ENCODE measurements around the gene SETDB1. TPM values are rescaled to one million over a fixed set of nuclear protein-coding genes. Genes with fewer than 3 reads are reported as not detected.

The SETDB1 gene
- total and polyA plus RNA-seq, 2 of the 8 experiments (the other 6 are each of a cell fraction or from before 2014, with no cell fraction given), result 27.5 to 48.8 TPM

GRCh38 chr1:151001602-151002001 is 75.4 kb downstream of the SETDB1 start (continued):
- TF ChIP-seq CHD7 (IDR thresholded peaks at IDR 0.05; ENCODE audit: insufficient replicate concordance, low read length) (no peak), RXRA (IDR thresholded peaks at IDR 0.05; ENCODE audit: insufficient read depth, low read depth, low read length) (no peak), SRF (IDR thresholded peaks at IDR 0.05; ENCODE audit: low read depth, low read length) (no peak), BACH1 (IDR thresholded peaks at IDR 0.05; ENCODE audit: low read length) (no peak)

Measured in H1 (cell line).